Activated CD4-positive, alpha-beta T cell treated with anti-CD3 and anti-CD28 coated beads, Interleukin-2, amount 50 U/mL, for 4 hours (primary cell): ENCODE data around the gene MOB1A.
"Not testable (repeated sequence)": the region's sequence is repeated elsewhere in the genome, so short reads cannot be mapped to it uniquely, and the experiment has no call there.

ENCODE experiments used
- DNase-seq, 2 experiments: peaks; one replicate each; pipeline ENCODE4 v3.0.0-alpha.2; 2020

MOB1A gene

DNA sequence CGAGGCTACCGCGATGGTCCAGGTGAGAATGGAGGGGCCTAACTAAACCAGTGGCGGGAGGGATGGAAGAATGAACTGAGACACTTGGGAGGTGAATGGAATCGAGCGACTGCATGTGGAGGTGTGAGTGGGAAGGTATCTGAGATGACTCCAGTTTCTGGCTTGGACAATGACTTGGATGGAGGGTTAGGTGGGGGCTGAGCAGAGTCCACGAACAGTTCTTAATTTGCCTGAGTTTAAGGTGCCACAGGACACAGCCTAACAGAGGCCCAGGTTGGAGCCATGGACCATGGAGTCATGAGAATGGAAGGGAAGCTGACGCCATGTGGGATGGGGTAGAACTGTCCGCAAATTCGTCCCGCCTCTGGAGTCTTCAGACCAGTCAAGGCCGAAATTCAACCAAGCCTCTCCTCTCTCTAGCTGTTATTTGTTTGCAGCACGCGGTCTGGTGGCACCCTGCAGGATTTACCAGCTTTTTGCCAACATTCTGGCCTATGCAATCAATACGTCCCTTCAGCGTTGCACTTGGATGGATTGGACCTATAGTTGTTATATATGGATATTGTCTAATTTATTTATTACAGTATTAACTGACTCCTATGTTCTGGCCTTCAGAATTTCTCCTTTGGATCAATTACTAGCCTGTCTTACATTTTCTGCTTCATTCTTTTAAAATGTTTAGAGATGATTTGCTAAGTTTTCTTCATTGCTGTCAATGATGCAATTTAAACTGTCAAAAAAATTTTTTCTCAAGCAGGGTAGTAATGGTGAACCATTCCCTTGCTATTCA is 30.0 kb downstream of the MOB1A start:
- DNase-seq: no peak

DNA sequence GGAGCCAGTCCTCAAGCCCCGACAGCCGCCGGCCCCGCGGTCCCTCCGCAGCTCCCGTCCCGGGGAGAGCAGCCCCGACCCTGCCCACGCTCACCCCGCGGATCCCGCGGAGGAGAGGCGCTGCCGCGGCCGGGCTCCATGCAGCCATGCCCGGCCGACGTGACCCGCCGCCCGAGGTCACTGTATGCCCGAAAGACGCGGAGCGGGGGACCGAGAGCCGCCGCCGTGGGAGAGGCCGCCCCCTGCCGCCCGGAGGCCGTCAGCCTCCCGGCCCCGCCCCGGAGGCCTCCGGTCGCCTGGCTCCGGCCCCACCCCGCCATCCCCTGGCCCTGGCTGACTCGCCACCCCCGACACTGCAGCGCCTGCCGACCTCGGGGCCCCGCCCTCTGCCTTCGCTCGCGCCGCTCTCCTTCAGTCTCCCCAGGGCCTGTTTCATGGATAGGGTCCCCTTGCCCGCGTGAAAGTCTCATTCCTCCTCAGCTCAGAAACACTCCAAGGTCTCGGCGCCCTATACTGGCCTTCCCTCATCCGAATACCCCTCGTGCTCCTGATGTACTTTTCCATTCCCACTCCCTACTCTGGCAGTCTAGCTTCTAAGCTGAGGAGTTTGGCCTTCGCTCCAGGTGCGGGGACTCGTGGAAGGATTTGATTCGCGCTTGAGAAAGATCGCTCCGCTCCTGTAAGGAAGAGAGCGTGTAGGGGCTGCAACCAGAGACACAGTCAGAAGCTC is 30.8 kb downstream of the MOB1A start, which contains the start of gene BOLA3:
TSS of gene BOLA3 (minus strand) at position 186 of the 730 bp plus-strand sequence. CDS start at position 148, 38 bp downstream.
- peak; percentile 62 to 72 for DNase-seq

DNA sequence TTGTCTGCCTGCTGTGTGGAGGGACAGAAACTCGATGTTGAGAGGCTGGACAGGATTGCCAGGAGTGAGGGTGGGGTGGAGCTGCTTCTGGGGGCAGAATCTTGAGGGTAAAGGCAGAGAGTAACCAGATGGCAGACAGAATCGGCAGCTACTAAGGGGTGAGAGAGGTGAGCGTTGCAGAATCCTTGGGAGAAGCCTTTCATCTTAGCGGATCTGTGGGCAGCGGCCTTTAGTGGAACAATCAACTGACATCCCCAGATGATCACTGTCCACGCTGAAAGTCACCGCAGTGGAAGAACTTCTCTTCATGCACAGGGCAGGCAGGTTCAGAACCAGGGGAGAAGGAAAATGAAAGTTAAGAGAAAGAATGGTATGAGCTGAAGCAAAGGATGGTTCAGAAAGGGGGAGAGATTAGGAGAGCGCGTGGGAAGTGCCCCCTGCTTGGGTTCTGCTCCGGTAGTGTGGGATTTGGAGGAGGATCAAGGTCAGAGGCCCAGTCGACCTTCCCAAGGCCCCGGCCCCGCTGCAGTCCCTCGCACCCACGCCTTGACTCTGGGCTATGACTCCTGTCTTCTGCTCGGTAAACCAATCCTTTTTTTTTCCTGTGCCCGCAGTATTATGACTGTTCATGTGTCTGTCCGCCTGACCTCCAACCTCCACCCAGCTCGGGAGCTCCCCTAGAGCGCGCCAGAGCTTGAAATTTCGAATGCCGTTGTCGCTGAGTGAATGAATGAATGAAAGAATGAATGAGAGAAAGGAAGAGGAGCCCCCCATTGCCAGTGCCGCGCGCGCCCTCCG is 31.6 kb downstream of the MOB1A start:
- DNase-seq: no peak

DNA sequence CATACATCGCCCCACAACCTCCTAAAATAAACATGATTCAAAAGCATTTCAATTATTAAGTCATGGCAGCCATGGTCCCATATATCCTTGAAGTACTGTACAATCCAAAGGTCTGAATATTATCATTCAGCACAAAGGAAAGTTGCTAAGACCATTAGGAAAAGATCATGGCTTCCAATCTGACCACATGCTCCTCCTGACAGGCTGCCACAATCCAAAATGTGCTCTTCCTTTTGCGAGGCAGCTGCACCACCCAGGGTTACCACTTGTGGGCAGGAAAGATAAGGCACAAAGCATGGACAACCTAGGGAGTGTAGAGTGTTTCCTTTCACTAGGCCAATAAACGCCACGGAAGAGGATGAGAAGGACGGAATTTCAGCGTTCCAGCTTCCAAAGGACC is 36.3 kb downstream of the MOB1A start:
- DNase-seq: no peak

DNA sequence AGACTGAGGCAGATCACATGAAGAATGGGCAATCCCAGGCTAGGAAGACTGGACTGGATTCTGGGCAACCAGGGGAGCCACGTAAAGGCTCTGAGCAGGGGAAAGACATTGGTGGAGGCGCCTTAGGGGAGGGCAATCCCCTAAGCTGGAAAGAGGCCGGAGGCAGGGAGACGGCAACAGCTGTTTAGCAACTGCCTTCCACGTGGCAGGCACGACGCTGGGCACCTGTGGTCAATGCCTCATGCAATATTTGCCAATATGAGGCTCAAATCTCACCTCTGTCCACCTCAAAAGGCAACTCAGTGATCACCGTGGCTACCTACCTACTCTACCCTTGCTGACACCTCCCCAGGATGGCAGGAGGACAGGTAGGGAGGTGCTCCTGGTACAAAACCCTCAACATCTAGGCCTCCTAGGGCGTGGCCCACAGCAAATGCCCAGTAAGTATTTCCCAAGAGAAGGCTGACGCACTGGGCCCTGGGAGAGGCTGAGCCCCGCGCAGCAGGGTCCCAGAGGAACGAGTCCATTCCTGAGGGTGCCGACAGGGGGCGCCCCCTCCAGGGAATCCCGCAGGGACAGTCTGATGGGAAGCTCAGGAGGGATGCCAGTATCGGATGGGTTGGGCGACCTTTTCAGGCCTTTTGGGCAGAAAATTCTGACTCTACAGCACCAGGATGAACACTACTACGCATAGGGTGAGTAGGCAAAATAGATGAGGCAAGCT is 39.9 kb downstream of the MOB1A start:
- DNase-seq: no peak

DNA sequence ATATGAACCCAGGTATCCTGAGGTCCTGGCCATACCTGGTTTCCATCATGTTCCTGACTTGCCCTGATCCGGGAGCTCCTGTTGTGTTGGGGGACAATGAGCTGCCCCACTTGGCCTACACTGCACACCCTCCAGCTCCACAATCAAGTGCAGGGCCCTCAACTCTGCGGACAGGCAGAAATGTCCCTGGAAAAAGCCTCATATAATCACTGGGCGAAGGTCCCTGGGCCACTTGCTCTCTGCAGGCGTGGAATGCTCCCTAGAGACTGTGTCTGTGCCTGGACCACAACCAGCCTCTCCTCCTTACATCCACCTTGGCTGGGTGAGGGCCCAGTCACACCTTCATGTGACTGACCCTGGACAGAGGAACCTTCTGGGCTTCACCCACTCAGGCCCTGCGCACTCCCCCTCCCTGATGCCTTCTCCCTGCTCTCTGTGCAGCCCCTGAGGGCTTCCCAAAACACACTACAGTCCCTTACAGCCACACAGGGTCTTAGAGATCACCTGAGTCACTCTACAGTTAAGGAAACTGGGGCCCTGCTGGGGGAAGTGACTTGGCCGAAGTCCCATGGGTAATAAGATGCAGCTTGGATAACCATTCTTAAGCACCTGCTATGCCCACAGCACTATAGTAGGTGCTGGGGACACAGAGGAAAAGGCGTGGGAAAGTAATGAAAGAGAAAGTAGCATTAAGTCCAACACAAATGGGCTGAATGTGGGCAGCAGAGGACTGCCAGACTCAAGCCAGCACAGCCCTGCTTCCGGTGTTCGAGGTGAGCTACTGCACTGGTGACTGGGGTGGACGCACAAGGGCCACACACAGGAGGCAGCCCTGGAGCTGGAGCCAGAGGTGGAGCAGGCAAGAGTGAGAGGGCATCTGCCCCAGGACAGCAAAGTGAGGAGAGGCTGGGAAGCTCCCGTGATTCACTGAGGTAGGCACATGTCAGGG is 40.8 kb downstream of the MOB1A start:
- no peak for DNase-seq

DNA sequence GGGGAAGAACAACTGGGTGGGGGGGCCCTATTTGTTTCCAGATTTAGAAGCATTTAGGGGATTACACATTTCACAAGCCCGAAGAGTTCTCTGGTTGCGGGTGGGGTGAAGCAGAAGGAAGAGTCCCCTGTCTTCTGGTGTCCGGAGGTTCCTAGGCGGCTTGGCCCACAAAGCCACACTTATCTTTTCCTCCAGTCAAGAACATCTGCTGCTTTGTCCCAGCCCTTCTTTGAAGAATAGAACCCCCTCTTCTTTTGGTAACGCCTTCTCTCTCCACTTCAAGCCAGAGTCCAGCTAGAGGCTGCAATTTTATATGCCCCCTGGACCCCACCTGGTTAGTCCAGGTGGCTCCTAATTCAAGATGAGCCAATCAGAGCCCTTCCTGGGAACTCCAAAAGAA is 46.8 kb downstream of the MOB1A start:
- no peak for DNase-seq

DNA sequence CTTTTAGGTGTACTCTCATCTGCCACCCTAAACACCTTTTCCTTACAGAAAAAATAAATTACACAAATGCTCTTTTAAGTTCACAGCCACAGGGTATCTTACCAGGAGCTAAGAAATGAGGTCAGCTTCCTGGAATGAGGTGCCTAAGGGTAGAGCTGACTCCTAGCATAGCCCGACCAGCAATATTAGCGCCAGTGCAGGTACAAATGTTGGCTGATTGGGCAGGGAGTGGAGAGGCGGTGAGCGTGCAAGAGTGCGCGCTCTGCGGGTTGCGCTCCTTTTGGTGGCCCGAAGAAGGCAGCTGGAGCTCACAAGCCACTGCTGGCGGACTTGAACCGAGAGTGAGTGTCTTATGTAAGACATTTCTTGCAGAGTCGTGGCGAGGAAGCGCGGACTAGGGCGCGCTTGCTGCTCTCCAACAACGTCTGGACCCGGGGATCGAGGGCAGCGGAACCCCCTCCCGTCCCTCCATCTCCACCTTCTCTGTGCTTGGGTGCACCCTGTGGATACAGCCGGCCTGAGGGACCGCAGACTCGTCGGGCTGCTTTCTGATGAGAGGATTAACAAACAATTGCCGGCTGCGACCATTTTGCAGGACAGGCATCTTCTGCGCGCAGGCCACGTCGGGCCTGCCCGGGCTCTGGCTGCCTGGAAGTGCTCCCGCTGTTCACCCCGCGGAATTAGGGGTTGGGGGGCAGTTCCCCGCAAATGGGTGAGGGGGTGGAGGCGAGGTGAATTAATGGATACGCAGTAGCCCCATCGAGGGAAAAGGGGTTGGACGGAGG is 48.3 kb downstream of the MOB1A start:
- no peak for DNase-seq

DNA sequence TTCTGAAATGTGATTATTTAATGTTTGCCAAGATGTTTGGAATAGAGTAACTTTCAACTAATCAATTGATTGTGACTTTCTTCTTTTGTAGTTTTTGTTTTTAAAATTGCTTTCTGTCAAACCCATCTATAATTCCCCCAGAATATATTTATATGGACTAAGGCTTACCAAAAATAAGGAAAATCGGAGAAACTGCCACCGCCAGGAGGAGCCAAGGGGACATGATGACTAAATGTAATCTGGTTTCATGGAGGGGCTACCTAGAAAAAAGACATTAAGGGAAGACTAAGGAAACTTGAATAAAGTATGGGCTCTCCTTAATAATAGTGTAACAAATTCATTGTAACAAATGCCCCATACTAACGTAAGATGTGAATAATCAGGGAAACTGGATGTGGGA is 50.5 kb downstream of the MOB1A start:
- no peak for DNase-seq

DNA sequence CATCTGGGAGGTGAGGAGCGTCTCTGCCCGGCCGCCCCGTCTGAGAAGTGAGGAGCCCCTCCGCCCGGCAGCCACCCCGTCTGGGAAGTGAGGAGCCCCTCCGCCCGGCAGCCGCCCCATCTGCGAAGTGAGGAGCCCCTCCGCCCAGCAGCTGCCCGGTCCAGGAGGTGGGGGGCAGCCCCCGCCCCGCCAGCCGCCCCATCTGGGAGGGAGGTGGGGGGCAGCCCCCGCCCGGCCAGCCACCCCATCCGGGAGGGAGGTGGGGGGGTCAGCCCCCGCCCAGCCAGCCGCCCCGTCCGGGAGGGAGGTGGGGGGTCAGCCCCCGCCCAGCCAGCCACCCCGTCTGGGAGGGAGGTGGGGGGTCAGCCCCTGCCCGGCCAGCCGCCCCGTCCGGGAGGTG is 54.7 kb downstream of the MOB1A start:
- DNase-seq: not testable (repeated sequence)

DNA sequence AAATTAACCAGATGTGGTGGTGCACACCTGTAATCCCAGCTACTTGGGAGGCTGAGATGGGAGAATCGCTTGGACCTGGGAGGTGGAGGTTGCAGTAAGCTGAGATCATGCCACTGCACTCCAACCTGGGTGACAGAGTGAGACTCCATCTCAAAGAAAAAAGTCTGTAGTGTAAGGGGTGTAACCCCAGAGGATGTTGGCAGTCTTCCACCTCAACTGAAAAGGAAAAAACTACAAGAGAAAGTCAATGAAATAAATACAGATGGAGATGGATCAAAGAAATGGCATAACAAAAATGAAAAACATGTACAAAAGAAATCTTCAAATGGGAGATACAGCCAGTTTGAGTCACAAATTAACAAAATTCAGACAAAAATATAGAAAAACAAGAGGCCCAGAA is 56.8 kb downstream of the MOB1A start:
- not testable (repeated sequence) for DNase-seq

DNA sequence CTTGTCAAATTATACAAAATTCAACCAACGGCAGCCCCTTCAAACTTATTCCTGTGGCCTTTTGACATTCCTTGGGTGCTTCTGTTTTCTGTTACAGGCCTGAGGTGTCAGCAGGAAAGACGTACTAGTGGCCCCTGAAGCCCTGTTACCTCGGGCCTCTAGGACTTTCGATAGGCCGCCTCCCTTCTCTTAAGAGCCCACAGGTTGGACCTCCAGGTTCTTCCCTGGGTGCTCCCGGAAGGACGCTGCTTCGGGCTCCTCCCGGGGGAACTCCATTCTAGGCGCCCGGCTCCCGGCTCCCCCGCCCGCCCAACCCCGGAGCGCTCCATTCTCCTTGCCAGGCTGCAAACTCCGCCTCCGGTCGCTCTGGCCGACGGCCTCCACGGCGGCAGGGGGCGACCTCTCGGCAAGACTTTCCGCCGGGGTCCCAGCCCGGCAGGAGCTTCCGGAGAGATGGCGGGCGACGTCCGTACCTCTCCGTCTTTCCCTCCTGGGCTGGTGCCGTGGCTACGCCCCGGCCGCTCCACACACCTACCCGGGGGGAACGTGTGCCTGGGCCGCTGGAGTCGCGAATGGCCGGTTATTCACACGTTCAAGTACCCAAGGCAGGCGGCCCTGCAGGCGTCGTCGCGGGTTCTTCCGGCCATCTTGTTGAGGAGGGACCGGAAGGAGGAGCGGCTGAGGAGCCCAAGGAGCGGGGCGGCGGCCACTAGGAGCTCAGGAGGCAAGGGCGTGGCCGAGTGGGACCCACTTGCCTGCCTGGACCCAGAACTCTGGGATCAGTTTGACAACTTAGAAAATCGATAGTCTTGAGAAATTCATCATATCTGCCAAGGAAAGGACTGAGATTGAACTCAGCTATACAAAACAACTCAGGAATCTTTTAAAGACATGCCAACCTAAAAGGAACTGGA is 58.5 kb downstream of the MOB1A start:
- peak; percentile 77 for DNase-seq

DNA sequence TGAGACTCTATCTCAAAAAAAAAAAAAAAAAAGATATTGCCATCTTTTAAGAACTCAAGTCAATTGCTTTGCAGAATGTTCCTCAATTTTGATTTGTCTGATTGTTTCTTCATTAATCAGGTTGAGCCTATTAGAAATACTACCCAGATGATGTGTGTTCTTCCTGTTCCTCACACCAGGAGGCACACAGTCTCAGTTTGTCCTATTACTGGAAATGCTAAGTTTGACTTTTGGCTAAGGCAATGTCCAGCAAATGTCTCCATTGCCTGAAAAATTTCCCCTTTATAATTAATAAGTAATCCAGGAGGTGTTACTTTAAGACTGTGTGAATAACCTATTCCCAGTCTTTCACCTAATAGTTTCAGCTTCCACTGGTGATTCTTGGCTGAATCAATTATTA is 59.3 kb downstream of the MOB1A start:
- no peak for DNase-seq

DNA sequence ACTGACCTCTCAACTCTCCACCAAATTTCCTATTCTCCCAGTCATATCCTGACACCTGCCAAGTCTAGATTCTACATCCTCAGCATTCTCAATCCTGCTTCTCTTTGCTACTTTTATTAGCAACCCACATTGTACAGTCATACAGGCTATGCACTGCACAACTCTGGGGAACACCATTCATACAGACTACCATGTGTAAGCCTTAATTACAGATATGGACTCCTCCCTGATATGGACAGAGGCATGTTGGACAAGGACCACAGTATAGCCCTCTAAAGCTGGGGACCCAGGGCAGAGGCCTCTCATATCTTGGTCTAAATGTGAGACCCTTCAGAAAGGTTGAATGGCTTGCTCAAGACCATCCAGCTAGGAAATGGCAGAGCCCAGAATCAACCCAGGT is 67.3 kb downstream of the MOB1A start:
- no peak for DNase-seq

DNA sequence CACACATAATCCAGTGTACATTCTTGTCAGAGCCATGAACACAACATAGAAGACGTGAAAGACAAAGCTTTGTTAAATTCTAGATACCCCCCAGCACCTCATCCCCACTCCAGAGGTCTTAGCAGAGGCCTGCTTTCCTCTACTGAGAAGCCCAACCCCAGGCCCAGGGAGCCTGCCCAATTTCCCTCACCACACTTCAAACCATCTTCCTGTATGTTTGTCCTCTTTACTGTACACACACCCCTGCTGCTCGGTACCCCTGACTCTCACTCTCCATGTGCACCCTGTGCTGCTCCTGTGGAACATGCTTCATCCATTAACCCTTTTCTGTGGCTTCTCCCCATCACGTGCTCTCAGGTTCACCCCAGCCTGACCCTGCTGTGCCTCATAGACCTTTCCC is 68.1 kb downstream of the MOB1A start:
- no peak for DNase-seq

DNA sequence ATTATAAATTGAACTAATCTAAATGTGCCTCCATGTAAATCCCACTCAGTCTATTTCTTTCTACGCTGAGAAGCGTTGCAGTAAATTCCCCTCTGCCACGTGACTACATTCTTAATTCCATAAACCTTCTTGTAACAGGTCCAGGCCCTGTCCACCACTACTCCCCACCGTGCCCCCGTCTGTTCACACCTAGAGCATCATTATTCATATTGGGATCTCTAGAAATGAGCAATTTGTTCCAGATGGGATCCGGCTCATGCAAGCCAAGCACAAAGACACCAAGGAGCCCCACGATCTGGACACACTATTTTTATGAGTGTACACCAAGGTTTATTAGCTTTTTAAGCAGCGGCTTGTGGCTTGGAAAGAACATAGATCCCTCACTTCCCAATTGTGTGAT is 69.1 kb downstream of the MOB1A start:
- DNase-seq: no peak

DNA sequence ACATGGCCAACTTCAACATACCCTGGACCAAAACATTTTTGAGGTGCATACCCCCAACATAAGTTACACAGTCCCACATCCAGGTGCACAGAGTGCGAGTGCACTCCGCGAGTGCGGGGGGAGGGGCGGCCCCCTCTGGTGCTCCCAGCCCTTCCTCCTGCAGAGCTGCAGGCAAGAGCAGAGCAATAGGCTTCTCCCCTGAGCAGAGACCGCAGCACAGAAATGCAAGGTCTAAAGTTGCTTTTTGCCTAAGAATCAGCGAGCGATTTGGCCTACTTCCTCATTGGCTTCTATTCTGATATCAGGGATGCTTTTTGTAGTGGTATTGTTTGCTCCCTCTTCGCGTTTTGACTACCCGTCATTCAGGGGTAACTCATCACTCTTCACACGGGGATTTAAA is 71.6 kb downstream of the MOB1A start:
- DNase-seq: no peak

DNA sequence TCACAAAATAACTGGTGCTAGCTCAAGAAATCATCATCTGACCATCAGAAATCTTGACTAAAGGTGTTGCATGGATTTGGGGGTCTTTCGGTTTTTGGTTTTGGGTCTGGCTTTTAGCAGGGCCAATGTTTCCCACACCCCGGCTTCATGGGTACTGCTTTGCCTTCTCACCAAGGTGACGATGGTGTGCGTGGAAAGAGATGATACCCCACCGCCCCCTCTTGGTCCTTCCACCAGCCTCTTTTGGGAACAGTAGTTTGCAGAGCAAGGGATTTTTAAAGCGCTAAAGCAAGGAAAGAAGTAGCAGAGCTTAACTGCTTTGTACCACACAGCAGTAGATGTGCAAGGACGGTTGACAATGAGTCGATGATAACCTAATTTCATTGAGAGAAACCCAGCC is 73.3 kb downstream of the MOB1A start:
- DNase-seq: no peak

DNA sequence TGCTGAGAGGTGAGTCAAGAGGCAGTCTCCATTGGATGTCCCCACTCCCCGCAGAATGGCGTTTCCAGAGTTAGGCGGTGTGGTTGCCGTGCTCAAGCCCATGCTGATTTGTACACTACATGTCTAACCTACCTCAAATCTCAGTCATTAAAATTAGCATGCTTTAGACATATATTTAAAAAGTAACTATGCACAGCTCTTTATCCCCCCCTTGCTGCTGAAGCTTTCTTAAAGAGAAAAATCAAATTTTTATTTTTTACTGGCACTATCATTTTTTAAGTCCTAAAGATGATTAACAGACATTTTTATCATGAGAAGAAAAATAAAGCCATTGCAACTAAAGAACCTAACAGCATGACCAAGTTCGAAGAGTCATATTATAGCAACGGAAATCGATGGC is 73.8 kb downstream of the MOB1A start:
- DNase-seq: no peak

DNA sequence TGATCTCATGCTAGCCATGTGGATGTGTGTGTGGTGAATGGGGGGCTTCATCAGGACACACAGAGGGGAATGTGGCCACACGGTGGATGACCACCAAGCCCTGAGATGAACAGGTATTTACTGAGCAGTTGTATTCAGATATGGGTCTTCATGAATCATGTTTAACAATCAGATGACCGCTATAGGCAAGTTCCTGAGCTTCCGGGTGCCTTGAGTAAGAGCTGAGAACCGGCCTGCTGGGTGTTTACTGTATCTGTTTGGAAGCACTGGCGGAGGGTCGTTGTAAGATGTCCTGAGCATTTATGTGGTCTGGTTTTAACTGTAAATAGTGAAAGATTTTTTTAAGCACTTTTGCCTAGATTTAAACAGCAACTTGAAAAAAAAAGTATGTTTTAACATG is 74.9 kb downstream of the MOB1A start:
- no peak for DNase-seq
